ENCODE measurements around the gene P2RY8.

P2RY8 gene

GRCh38 chrX:1536712-1537030 is 314 bp downstream of the P2RY8 start:
- TF ChIP-seq, protein P1, sequence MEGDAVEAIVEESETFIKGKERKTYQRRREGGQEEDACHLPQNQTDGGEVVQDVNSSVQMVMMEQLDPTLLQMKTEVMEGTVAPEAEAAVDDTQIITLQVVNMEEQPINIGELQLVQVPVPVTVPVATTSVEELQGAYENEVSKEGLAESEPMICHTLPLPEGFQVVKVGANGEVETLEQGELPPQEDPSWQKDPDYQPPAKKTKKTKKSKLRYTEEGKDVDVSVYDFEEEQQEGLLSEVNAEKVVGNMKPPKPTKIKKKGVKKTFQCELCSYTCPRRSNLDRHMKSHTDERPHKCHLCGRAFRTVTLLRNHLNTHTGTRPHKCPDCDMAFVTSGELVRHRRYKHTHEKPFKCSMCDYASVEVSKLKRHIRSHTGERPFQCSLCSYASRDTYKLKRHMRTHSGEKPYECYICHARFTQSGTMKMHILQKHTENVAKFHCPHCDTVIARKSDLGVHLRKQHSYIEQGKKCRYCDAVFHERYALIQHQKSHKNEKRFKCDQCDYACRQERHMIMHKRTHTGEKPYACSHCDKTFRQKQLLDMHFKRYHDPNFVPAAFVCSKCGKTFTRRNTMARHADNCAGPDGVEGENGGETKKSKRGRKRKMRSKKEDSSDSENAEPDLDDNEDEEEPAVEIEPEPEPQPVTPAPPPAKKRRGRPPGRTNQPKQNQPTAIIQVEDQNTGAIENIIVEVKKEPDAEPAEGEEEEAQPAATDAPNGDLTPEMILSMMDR (IDR thresholded peaks at IDR 0.05; ENCODE audit: borderline replicate concordance, insufficient read depth, low read depth, low read length): no peak
- H3K4me3 ChIP-seq (ENCODE audit: low read depth, low read length): peak overlapping the region; percentile 77

DNA sequence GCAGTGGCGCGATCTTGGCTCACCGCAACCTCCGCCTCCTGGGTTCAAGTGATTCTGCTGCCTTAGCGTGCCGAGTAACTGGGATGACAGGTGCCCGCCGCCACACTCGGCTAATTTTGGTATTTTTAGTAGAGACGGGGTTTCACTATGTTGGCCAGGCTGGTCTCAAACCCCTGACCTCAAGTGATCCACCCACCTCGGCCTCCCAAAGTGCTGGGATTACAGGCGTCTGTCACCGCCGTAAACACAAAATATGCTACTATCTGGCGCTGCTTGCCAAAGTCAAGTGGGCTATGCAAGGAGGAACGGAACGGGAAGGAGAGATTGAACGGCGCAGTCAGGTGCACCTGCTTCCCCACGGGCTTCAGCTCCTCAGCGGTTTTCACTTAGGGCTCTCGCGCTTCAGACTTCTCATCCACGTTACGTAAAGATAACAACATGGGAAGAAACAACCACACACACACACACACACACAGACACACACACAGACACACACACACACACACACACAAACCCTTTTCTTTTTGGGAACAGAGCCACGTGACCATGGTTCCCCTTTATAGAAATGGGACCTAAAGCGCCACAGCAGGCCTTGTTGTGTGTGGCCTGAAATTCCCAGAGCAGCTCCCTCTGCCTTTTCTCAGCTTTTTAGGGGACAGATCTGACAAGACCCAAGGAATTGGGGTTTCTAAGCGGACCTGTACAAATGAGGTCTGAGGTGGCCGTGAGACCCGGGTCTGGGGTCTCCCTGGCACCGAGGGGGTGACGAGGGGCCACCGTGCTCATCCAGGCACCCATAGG is 1.5 kb downstream of the P2RY8 start:
- TF ChIP-seq, protein P1 (IDR thresholded peaks at IDR 0.05; ENCODE audit: borderline replicate concordance, insufficient read depth, low read depth, low read length): no peak
- peak overlapping the region; percentile 77 for H3K4me3 ChIP-seq (ENCODE audit: low read depth, low read length)

GRCh38 chrX:1534301-1535168 is 2.5 kb downstream of the P2RY8 start:
- H3K4me3 ChIP-seq (ENCODE audit: low read depth, low read length): peak overlapping the region; percentile 77
- TF ChIP-seq, protein P1 (IDR thresholded peaks at IDR 0.05; ENCODE audit: borderline replicate concordance, insufficient read depth, low read depth, low read length): no peak

GRCh38 chrX:1533058-1533457 is 3.9 kb downstream of the P2RY8 start:
- no peak overlapping the region for H3K4me3 ChIP-seq (ENCODE audit: low read depth, low read length)
- TF ChIP-seq, protein P1 (IDR thresholded peaks at IDR 0.05; ENCODE audit: borderline replicate concordance, insufficient read depth, low read depth, low read length): no peak

DNA sequence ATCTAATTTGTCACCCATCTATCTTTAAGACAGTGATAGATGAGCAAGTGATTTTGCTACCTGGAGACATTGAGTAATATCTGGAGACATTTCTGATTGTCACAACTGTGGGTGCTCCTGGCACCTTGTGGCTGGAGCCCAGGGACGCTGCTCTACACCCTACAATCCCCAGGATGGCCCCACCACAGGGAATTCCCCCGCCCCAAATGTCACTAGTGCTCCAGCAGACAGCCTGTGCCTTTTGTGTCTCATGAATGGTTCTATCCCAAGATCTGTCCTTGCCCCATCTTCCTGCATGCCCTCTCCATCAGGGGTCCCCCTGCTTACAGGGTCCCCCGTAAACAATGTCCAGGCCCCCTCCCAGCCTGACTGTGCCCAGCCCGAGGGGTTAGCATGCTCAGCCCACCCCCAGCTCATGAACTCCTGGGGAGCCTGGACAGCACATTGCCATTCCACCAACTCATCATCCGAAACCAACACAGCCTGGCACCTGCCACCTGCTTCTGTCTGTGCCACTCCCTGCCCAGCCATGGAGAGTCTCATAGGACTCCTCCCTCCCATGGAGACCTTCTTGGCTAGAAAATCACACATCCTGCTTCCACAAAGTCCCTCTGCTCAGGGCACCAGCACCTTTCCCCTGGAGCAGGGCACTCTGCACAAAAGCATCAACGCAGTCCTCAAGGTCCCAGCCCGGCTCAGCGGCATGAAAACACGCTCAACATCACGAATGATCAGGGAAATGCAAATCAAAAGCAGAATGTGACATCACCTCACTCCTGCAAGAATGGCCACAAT is 5.7 kb downstream of the P2RY8 start:
- H3K4me3 ChIP-seq (ENCODE audit: low read depth, low read length): no peak overlapping the region
- TF ChIP-seq, protein P1 (IDR thresholded peaks at IDR 0.05; ENCODE audit: borderline replicate concordance, insufficient read depth, low read depth, low read length): no peak

- TF ChIP-seq, protein P1 (IDR thresholded peaks at IDR 0.05; ENCODE audit: borderline replicate concordance, insufficient read depth, low read depth, low read length): no peak
- H3K4me3 ChIP-seq (ENCODE audit: low read depth, low read length): no peak overlapping the region
Measured at GRCh38 chrX:1529756-1530155, 7.2 kb downstream of the P2RY8 start.
